Calu3 (cell line): ENCODE results near the gene ANKS1B. TPM values are rescaled to one million over a fixed set of nuclear protein-coding genes. Genes with fewer than 3 reads are reported as not detected.
"Not testable (repeated sequence)": the region's sequence is repeated elsewhere in the genome, so short reads cannot be mapped to it uniquely, and the experiment has no call there.

Source experiments
- BruUV-seq: library from RNA; stranded (reverse); fragments of 400-500 nt; replicated peaks from 2 replicates; lab custom pipeline; 2021; lab: Mats Ljungman, UMichigan
- CTCF ChIA-PET: fragments of 300-600 bp; sonication (Branson Sonifier 250); formaldehyde crosslinking; loops from one replicate; lab custom pipeline; 2022; ENCODE audit warnings: antibody characterized with exemption; lab: Charles Lee
- DNase-seq: peaks from one replicate; pipeline ENCODE4 v3.0.0; 2022
- H3K27ac Mint-ChIP-seq: one replicate; pipeline ENCODE4 v1.8.0; 2022; ENCODE audit warnings: mixed read lengths; ENCODE audit not compliant: unreplicated experiment
- H3K27me3 Mint-ChIP-seq: one replicate; pipeline ENCODE4 v1.8.0; 2022; ENCODE audit warnings: mixed read lengths; ENCODE audit not compliant: unreplicated experiment
- H3K36me3 Mint-ChIP-seq: one replicate; pipeline ENCODE4 v1.8.0; 2022; ENCODE audit warnings: mild to moderate bottlenecking, moderate library complexity, mixed read lengths; ENCODE audit not compliant: insufficient read depth, unreplicated experiment
- H3K4me1 Mint-ChIP-seq: one replicate; pipeline ENCODE4 v1.8.0; 2022; ENCODE audit warnings: mild to moderate bottlenecking, low read depth, mixed read lengths; ENCODE audit not compliant: unreplicated experiment
- H3K4me3 Mint-ChIP-seq: one replicate; pipeline ENCODE4 v1.8.0; 2022; ENCODE audit warnings: mild to moderate bottlenecking, low read depth, moderate library complexity, mixed read lengths; ENCODE audit not compliant: unreplicated experiment
- H3K9me3 Mint-ChIP-seq: one replicate; pipeline ENCODE4 v1.8.0; 2022; ENCODE audit warnings: low read depth, mixed read lengths; ENCODE audit not compliant: unreplicated experiment
- intact Hi-C: fragments of 100-400 bp; cut with micrococcal nuclease; formaldehyde crosslinking; loops from one replicate; pipeline ENCODE4 v1.10.0; 2022; ENCODE audit not compliant: unreplicated experiment
- total RNA-seq: library from RNA; stranded (reverse); gene quantifications from 2 replicates; pipeline ENCODE4 v1.2.3, GENCODE V29; 2022
- TF ChIP-seq, protein P1 (sequence below): fragments of 200-600 bp; IDR thresholded peaks from one replicate; pipeline ENCODE4 v1.8.0; 2022; ENCODE audit warnings: antibody characterized with exemption; ENCODE audit not compliant: unreplicated experiment

ANKS1B gene
- total RNA-seq, 1 experiment from 2014 or later: 1.7 TPM

DNA sequence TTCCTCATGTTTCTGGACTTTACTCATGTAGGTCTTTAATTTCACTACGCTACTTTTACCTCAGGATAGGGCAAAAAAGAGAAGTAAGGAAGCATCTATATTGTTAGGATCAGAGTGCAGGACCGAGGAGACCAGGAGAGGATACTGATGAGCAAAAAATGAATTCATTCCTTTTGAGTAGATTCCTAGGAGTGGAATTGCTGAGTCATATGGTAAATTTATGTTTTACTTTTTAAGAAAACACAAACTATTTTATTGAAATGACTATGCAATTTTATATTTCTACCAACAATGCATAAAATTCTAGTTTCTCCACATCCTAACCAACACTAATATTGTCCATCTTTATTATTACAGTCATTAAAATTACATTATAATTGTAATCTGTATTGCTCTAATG, 388.0 kb downstream of the ANKS1B start:
- Mint-ChIP-seq H3K9me3 (peaks cover 8% of the 10 kb centered on the region), H3K36me3 (no peaks in the 10 kb centered on the region), H3K27ac (no peak overlapping the region), H3K4me3 (no peak overlapping the region), H3K4me1 (no peaks in the 10 kb centered on the region), H3K27me3 (no peaks in the 10 kb centered on the region)
- no TSS peak for BruUV-seq
- CTCF ChIA-PET: no interaction called here
- TF ChIP-seq, protein P1, sequence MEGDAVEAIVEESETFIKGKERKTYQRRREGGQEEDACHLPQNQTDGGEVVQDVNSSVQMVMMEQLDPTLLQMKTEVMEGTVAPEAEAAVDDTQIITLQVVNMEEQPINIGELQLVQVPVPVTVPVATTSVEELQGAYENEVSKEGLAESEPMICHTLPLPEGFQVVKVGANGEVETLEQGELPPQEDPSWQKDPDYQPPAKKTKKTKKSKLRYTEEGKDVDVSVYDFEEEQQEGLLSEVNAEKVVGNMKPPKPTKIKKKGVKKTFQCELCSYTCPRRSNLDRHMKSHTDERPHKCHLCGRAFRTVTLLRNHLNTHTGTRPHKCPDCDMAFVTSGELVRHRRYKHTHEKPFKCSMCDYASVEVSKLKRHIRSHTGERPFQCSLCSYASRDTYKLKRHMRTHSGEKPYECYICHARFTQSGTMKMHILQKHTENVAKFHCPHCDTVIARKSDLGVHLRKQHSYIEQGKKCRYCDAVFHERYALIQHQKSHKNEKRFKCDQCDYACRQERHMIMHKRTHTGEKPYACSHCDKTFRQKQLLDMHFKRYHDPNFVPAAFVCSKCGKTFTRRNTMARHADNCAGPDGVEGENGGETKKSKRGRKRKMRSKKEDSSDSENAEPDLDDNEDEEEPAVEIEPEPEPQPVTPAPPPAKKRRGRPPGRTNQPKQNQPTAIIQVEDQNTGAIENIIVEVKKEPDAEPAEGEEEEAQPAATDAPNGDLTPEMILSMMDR: no peak
- no peak for DNase-seq
- intact Hi-C loops: no loop called here

DNA sequence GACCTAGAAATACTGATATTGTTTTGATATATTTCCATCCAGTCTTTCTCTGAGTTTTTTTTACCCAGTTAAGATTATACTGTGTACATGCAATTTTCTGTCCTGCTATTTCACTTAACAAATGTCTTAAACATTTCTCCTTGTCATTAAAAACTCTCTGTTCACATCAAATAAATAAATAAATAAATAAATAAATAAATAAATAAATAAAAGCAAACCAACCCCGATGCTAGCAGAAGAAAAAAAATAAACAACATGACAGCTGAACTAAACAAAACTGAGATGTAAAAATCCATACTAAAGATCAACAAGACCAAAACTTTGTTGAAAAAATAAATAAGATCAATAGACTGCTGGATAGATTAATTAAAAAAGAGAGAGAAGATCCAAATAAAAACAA, 407.6 kb downstream of the ANKS1B start:
- H3K4me1 Mint-ChIP-seq, intact Hi-C loops, H3K36me3 Mint-ChIP-seq, H3K27me3 Mint-ChIP-seq, H3K4me3 Mint-ChIP-seq, H3K27ac Mint-ChIP-seq, H3K9me3 Mint-ChIP-seq, BruUV-seq, CTCF ChIA-PET, DNase-seq: not testable (repeated sequence)

DNA sequence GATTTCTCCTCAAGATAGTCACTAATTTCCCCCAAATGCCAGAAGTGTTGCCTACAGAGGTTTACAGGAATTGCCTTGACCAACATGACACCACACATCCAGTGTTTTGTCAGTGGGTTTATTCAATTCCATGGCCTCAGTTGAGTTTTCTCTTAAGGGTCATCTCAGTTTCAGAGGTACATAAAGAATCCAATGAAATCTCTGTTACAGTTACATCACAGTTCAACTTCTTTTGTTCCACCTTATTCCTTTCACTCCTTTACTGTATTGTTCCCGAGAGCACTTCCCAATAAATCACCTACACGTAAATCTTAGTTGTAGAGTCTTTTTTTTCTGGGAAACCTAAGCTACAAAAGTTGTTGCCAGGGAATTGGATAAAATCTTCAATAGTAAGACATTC, 410.8 kb downstream of the ANKS1B start:
- no peaks in the 10 kb centered on the region for H3K36me3 Mint-ChIP-seq

DNA sequence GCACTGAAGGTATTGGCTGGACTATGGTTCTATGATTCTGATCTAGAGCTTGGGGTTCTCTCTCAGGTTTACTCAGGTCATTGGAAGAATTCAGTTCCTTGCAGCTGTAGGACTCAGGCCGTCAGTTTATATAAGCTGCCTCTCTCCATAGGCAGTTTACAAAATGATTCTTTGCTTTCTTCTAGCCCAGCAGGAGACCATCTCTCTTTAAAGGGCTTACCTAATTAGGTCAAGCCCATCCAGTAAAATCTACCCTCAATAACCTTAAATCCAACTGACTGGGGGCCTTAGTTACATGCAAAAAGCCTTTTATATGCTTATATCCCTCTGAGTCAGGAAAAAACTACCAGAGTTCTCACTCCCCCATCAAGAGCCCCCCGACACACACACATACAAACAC, 417.7 kb downstream of the ANKS1B start:
- intact Hi-C loops: no loop called here
- TF ChIP-seq, protein P1: no peak
- Mint-ChIP-seq H3K27ac (no peak overlapping the region), H3K36me3 (no peaks in the 10 kb centered on the region), H3K4me1 (no peaks in the 10 kb centered on the region), H3K4me3 (no peak overlapping the region), H3K27me3 (no peaks in the 10 kb centered on the region), H3K9me3 (peaks cover 8% of the 10 kb centered on the region)
- CTCF ChIA-PET: no interaction called here
- BruUV-seq: no TSS peak
- DNase-seq: no peak

More for the DNA sequence above, 410.8 kb downstream of the ANKS1B start:
- BruUV-seq: no TSS peak
- intact Hi-C loops: no loop called here
- TF ChIP-seq, protein P1: no peak
- DNase-seq: no peak
- Mint-ChIP-seq H3K27ac (no peak overlapping the region), H3K27me3 (no peaks in the 10 kb centered on the region), H3K9me3 (peaks cover 6% of the 10 kb centered on the region), H3K4me1 (no peaks in the 10 kb centered on the region), H3K4me3 (no peak overlapping the region)
- CTCF ChIA-PET: no interaction called here

DNA sequence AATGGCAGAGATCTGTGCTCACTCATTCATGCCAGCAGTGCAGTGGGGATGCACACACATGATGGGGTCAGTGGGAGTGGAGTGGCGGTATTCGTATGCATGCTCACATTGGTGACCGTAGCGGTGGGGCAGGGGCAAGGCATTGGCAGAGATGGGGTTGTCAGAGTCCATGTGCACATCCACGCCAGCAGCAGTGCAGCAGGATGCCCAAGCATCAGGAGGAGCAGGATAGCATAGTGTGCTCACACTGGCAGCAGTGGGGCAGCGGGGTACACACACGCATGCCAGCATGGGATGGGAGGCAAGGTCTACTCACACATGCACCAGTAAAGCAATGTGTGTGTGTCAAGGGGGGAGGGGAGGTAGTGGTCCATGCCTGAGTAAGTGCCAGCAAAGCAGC, 426.6 kb downstream of the ANKS1B start:
- Mint-ChIP-seq H3K36me3 (no peaks in the 10 kb centered on the region), H3K27ac (no peak overlapping the region), H3K27me3 (no peaks in the 10 kb centered on the region), H3K4me1 (no peaks in the 10 kb centered on the region), H3K9me3 (peaks cover 10% of the 10 kb centered on the region), H3K4me3 (no peak overlapping the region)
- CTCF ChIA-PET: no interaction called here
- intact Hi-C loops: no loop called here
- no peak for DNase-seq
- TF ChIP-seq, protein P1: no peak
- no TSS peak for BruUV-seq
